ENCODE results near the gene ALDH1B1.
"Not testable (repeated sequence)": the region's sequence is repeated elsewhere in the genome, so short reads cannot be mapped to it uniquely, and the experiment has no call there.

Gene ALDH1B1

GRCh38 chr9:38388283-38389223 lies 3.9 kb upstream of the ALDH1B1 start:
- no peak for DNase-seq

- no peak for DNase-seq
Observed at GRCh38 chr9:38389313-38389712, 3.2 kb upstream of the ALDH1B1 start.

DNA sequence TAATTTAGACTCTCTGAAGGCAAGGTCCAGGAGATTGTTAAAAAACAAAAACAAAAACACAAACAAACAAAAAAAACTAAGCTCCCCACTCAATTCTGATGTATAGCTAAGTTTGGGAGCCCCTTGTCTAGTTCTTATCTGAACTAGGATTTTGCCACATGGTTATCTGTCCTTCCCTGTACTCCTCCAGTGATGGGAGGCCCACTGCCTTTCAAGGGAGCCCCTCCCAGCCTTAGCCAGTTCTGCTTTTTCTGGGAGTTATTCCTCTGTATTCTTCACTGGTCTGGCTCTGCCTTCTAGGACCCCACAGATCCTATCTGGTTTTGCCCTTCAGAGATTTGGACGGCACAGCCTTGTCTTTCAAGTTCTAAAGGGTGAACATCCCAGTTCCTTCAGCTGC lies 2.1 kb upstream of the ALDH1B1 start:
- no peak for DNase-seq

DNA sequence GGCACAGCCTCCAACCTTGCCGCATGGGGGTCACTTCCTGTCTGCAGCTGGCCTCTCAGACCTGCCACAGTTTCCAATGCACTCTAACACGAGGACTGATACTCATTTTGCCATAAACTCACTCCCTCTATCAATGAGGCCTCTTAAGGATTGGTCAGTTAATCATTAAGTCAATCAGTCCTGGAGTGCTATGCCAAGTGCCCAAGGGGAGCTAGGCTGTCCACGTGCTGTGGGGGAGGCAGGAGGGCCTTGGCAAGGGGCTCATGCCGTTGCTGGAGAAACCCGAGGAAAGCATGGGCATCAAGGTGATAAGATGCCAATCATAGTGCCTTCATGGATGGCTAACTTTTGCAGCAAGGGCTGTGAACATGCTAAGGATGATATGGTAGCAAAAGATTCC lies 1.7 kb upstream of the ALDH1B1 start:
- no peak for DNase-seq

DNA sequence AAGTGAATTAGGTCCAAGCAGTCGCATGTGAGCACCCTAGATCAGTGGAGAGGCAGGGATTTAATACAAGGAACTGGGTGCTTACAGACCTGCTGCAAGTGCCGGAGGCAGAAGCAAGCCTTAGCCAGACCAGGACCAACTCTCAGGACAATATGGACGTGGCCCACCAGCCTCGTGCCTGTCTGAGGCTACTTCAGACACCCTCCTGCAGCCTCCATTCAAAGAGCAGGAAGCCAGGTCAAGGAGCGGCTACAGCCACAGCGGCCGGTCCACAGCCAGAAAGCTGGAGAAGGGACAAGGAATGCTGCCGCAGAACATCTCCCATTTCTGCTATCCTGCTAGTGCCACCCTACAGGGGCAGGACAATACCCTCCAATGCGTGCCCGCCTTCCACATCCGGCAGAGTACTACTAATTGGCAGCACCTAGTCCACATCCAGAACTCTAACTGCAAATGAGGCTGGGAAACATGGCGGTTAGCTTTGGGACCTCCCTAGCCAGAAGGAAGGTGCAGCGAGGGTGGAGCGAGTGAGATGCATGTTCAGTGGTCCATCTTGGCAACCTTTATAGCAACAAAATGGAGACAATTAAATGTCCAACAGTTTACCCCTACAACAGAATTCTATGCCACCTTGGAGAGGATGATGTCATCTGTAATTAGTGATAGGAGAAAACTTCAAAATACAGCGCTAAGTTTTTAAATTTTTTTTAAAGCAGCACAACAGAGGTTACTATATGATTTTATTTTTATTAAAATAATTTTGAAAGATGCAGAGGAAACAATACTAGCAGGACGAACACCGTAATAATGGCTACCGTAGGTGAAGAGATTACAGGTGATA lies 1.0 kb upstream of the ALDH1B1 start:
- no peak for DNase-seq

- DNase-seq, result no peak
Observed at GRCh38 chr9:38393128-38393796, 760 bp downstream of the ALDH1B1 start.

DNA sequence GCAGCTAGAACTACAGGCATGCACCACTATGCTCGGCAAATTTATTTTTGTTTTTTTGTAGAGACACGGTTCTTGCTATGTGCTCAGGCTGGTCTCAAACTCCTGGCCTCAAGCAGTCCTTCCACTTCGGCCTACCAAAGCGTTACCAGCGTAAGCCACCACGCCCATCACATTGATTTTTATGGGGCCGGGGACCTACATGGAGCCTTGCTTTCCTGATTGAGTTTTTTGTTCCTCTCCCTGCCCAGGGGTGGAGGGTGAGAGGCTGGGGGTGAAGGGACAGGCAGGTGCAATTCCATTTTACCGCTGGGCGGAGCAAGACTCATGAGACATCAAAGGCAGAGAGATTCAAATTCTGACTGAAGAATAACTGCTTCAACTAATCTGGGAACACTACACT lies 1.9 kb downstream of the ALDH1B1 start:
- no peak for DNase-seq

- DNase-seq, result no peak
Observed at GRCh38 chr9:38395653-38396370, 3.3 kb downstream of the ALDH1B1 start.

GRCh38 chr9:38396371-38396671 lies 3.8 kb downstream of the ALDH1B1 start:
- no peak for DNase-seq

GRCh38 chr9:38399191-38399590 lies 6.7 kb downstream of the ALDH1B1 start:
- not testable (repeated sequence) for DNase-seq

DNA sequence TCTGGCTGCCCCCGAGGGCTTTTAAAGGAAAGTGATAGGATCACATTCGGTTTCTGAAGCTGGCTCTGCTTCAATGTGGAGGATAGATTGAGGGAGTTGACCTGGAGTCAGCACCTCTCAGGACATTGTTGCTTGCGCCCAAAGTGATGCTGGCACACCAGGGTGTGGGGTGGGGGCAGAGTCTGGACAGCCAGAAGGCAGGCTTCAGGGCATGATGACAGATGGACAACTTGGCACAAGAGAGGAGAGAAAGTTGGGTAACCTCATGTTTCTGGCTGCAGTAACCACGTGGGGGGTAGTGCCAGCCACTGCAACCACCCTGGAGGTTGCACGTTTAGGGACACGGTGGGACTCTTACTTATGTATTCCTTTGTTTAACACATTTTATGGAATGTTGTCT lies 9.5 kb downstream of the ALDH1B1 start:
- no peak for DNase-seq

- DNase-seq, result no peak
Observed at GRCh38 chr9:38404314-38404713, 11.8 kb downstream of the ALDH1B1 start.

DNA sequence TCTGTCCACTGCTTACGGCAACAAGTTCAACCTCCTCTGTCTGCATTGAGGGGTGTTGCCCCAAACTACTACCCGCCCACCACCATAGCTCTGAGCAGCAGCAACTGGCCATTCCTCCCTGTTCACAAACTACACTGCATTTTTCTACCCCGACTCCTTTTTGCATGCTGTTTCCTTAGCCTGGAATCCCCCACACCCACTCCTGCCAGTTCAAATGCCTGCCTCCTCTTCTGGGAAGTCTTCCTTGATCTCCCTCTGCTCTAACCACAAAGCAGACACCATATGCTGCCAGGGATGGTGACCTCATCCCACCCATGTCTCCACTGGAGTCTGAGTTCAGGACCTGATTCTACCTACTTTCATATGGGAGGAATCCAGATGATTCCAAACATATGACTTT lies 13.3 kb downstream of the ALDH1B1 start:
- no peak for DNase-seq

- DNase-seq, result no peak
Observed at GRCh38 chr9:38406476-38407186, 14.1 kb downstream of the ALDH1B1 start.

GRCh38 chr9:38408719-38409118 lies 16.2 kb downstream of the ALDH1B1 start:
- DNase-seq, result no peak

GRCh38 chr9:38412751-38413150 lies 20.2 kb downstream of the ALDH1B1 start:
- no peak for DNase-seq

- DNase-seq, result no peak
Observed at GRCh38 chr9:38413283-38413682, 20.8 kb downstream of the ALDH1B1 start.

GRCh38 chr9:38414040-38414723 lies 21.7 kb downstream of the ALDH1B1 start:
- no peak for DNase-seq

DNA sequence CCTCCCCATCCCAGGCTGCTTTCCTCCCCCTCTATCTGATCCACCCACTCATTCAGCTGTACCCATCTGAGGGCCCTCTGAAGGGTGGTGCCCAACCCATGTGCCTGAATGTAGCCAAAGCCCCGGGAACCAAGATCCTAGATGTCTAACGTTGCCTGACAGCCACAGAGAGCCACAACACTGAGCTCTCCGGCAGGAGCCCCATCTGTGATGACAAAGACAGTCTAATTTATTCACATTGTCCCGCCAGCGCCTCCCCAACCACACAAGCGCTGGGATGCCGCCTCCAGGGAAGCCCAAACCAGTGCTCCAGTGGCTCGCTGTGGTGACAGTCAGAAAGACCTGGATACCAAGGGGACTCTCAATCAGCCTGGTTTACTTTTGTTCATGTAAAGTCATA lies 23.4 kb downstream of the ALDH1B1 start:
- DNase-seq, result no peak

DNA sequence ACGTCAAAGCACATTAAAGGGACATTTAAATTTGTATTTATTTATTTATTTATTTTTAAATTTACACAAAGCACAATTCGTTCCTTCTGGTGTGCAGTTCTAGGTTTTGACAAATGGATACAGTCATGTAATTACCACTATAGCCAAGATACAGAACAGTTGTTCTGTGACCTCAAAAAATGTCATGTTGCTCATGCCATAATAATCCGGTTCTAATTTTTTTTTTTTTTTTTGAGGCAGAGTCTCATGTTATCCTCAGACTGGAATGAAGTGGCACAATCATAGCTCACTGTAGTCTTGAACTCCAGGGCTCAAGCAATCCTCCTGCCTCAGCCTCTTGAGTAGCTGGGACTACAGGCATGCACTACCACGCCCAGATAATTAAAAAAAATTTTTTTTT lies 24.0 kb downstream of the ALDH1B1 start:
- no peak for DNase-seq
